HG03565 (cell line): ENCODE measurements around the gene GBP2.
"Not testable (repeated sequence)": the region's sequence is repeated elsewhere in the genome, so short reads cannot be mapped to it uniquely, and the experiment has no call there.

Experiments
- ATAC-seq: cut with Tn5 transposase; IDR thresholded peaks from one replicate; pipeline ENCODE4 v1.9.1; 2021; ENCODE audit warnings: mild to moderate bottlenecking, moderate library complexity; ENCODE audit not compliant: unreplicated experiment

GBP2 gene

GRCh38 chr1:89126602-89127565 is 970 bp upstream of the GBP2 start:
- not testable (repeated sequence) for ATAC-seq

- peak; percentile 3 for ATAC-seq
These were observed 538 bp downstream of the GBP2 start for GRCh38 chr1:89125240-89125912.

- no peak for ATAC-seq
These were observed 4.3 kb downstream of the GBP2 start for GRCh38 chr1:89121641-89122040.

- ATAC-seq: no peak
These were observed 11.3 kb downstream of the GBP2 start for GRCh38 chr1:89114662-89115061.

GRCh38 chr1:89112871-89113613 is 12.9 kb downstream of the GBP2 start:
- no peak for ATAC-seq

GRCh38 chr1:89104687-89105086 is 21.2 kb downstream of the GBP2 start:
- ATAC-seq: no peak

GRCh38 chr1:89104147-89104546 is 21.8 kb downstream of the GBP2 start:
- no peak for ATAC-seq

GRCh38 chr1:89102021-89102420 is 23.9 kb downstream of the GBP2 start:
- no peak for ATAC-seq

GRCh38 chr1:89100412-89100811 is 25.5 kb downstream of the GBP2 start:
- no peak for ATAC-seq

- ATAC-seq: no peak
These were observed 27.1 kb downstream of the GBP2 start for GRCh38 chr1:89098857-89099256.

GRCh38 chr1:89095737-89096136 is 30.2 kb downstream of the GBP2 start:
- ATAC-seq: no peak

GRCh38 chr1:89089962-89090361 is 36.0 kb downstream of the GBP2 start:
- no peak for ATAC-seq

- ATAC-seq: no peak
These were observed 37.3 kb downstream of the GBP2 start for GRCh38 chr1:89088572-89088971.

GRCh38 chr1:89087241-89087640 is 38.7 kb downstream of the GBP2 start:
- no peak for ATAC-seq

GRCh38 chr1:89085781-89086180 is 40.1 kb downstream of the GBP2 start:
- ATAC-seq: no peak

- ATAC-seq: no peak
These were observed 44.9 kb downstream of the GBP2 start for GRCh38 chr1:89081005-89081404.

- ATAC-seq: not testable (repeated sequence)
These were observed 45.8 kb downstream of the GBP2 start for GRCh38 chr1:89080068-89080467.

- ATAC-seq: not testable (repeated sequence)
These were observed 53.3 kb downstream of the GBP2 start for GRCh38 chr1:89072466-89073065.

- no peak for ATAC-seq
These were observed 55.4 kb downstream of the GBP2 start for GRCh38 chr1:89070509-89070908.

GRCh38 chr1:89069951-89070350 is 56.0 kb downstream of the GBP2 start:
- no peak for ATAC-seq

GRCh38 chr1:89068291-89068690 is 57.6 kb downstream of the GBP2 start:
- no peak for ATAC-seq
